Measurements from ENCODE around the gene CEP83.

GRCh38 chr12:94421868-94422740, 37.6 kb downstream of the CEP83 start:
- no peak for TF ChIP-seq POLR2AphosphoS5 (IDR thresholded peaks at IDR 0.05; ENCODE audit: low read depth)
- TF ChIP-seq CTCF (IDR thresholded peaks at IDR 0.05; ENCODE audit: insufficient read depth, low read length) = no peak
